Mesenchymal stem cell (in vitro differentiated cells and primary cell): ENCODE results near the gene NUCB1.

ENCODE experiments used
- DNase-seq: peaks from one replicate; pipeline ENCODE4 v3.0.0-alpha.2; 2013
- H2AFZ ChIP-seq: one replicate; pipeline ENCODE4 v1.6.1; 2013; ENCODE audit warnings: low read depth, mild to moderate bottlenecking, control low read depth, inconsistent platforms, low read length, moderate library complexity
- H2AK5ac ChIP-seq: 2 replicates; pipeline ENCODE4 v1.6.1; 2013; ENCODE audit warnings: low read length, moderate library complexity, mild to moderate bottlenecking, inconsistent platforms; ENCODE audit not compliant: severe bottlenecking
- H2BK120ac ChIP-seq: one replicate; pipeline ENCODE4 v1.6.1; 2013; ENCODE audit warnings: low read depth, mild to moderate bottlenecking, inconsistent platforms, low read length, moderate library complexity
- H2BK12ac ChIP-seq, 2 experiments: one replicate each; pipeline ENCODE4 v1.6.1; 2013; ENCODE audit warnings: inconsistent platforms in 2 of 2, low read length in 2 of 2, mild to moderate bottlenecking in 2 of 2, moderate library complexity in 2 of 2, control low read depth in 1 of 2
- H2BK15ac ChIP-seq: one replicate; pipeline ENCODE4 v1.6.1; 2013; ENCODE audit warnings: mild to moderate bottlenecking, low read depth, inconsistent platforms; ENCODE audit not compliant: poor library complexity, severe bottlenecking
- H2BK5ac ChIP-seq: 2 replicates; pipeline ENCODE4 v1.6.1; 2013; ENCODE audit warnings: low read depth, mild to moderate bottlenecking, low read length, control low read depth, inconsistent platforms; ENCODE audit not compliant: poor library complexity, severe bottlenecking
- H3K14ac ChIP-seq, 2 experiments: one replicate each; pipeline ENCODE4 v1.6.1; 2013; ENCODE audit warnings: inconsistent platforms in 2 of 2, low read length in 2 of 2, control low read depth in 1 of 2, mild to moderate bottlenecking in 1 of 2, moderate library complexity in 1 of 2
- H3K18ac ChIP-seq, 2 experiments: one replicate each; pipeline ENCODE4 v1.6.1; 2013; ENCODE audit warnings: inconsistent platforms in 2 of 2, low read length in 2 of 2, control low read depth in 1 of 2, low read depth in 1 of 2, mild to moderate bottlenecking in 1 of 2
- H3K23ac ChIP-seq, 2 experiments: one replicate each; pipeline ENCODE4 v1.6.1; 2013; ENCODE audit warnings: inconsistent platforms in 2 of 2, low read length in 2 of 2, mild to moderate bottlenecking in 2 of 2, moderate library complexity in 2 of 2, control low read depth in 1 of 2
- H3K27ac ChIP-seq: 2 replicates; pipeline ENCODE4 v1.5.1; 2013; ENCODE audit warnings: mild to moderate bottlenecking, moderate library complexity, low read length, control low read depth, inconsistent platforms; ENCODE audit not compliant: poor library complexity, severe bottlenecking
- H3K27me3 ChIP-seq, 2 experiments: 2 replicates each; pipeline versions ENCODE4 v1.6.1 to v1.7.0; 2013; ENCODE audit warnings: low read length in 2 of 2, mild to moderate bottlenecking in 2 of 2, moderate library complexity in 2 of 2, control low read depth in 1 of 2, inconsistent platforms in 1 of 2; ENCODE audit not compliant: control insufficient read depth in 1 of 2, insufficient read depth in 1 of 2
- H3K36me3 ChIP-seq, 2 experiments: 2 replicates each; pipeline versions ENCODE4 v1.6.1 to v1.7.0; 2013; ENCODE audit warnings: low read length in 2 of 2, control low read depth in 1 of 2, inconsistent platforms in 1 of 2, low read depth in 1 of 2, mild to moderate bottlenecking in 1 of 2; ENCODE audit not compliant: insufficient read depth in 2 of 2, control insufficient read depth in 1 of 2
- H3K4ac ChIP-seq, 2 experiments: one replicate each; pipeline ENCODE4 v1.6.1; 2013; ENCODE audit warnings: inconsistent platforms in 2 of 2, low read length in 2 of 2, mild to moderate bottlenecking in 2 of 2, moderate library complexity in 2 of 2, control low read depth in 1 of 2, low read depth in 1 of 2
- H3K4me1 ChIP-seq: 2 replicates; pipeline ENCODE4 v1.6.1; 2013; ENCODE audit warnings: low read depth, low read length, control low read depth; ENCODE audit not compliant: control insufficient read depth, insufficient read depth
- H3K4me2 ChIP-seq: 2 replicates; pipeline ENCODE4 v1.6.1; 2013; ENCODE audit warnings: low read length, mild to moderate bottlenecking, inconsistent platforms; ENCODE audit not compliant: poor library complexity, severe bottlenecking
- H3K4me3 ChIP-seq, 2 experiments: 2 replicates each; pipeline versions ENCODE4 v1.5.1 to v1.7.0; 2013; ENCODE audit warnings: low read length in 2 of 2, mild to moderate bottlenecking in 2 of 2, control low read depth in 1 of 2, low read depth in 1 of 2; ENCODE audit not compliant: insufficient read depth in 1 of 2
- H3K79me1 ChIP-seq: replicated peaks from 2 replicates; pipeline ENCODE4 v1.6.1; 2013; ENCODE audit warnings: mild to moderate bottlenecking, control low read depth, low read length, inconsistent platforms; ENCODE audit not compliant: poor library complexity, severe bottlenecking
- H3K9ac ChIP-seq: 2 replicates; pipeline ENCODE4 v1.7.0; 2013; ENCODE audit warnings: mild to moderate bottlenecking, low read length, moderate library complexity
- H3K9me3 ChIP-seq: 2 replicates; pipeline ENCODE4 v1.7.0; 2013; ENCODE audit warnings: mild to moderate bottlenecking, low read length; ENCODE audit not compliant: control insufficient read depth
- H4K8ac ChIP-seq: one replicate; pipeline ENCODE4 v1.6.1; 2013; ENCODE audit warnings: inconsistent platforms, mild to moderate bottlenecking, low read length, moderate library complexity
- H4K91ac ChIP-seq: one replicate; pipeline ENCODE4 v1.6.1; 2013; ENCODE audit warnings: mild to moderate bottlenecking, low read length, inconsistent platforms
- WGBS: methylation state at CpG from one replicate; pipeline ENCODE4 v1.1.7; 2013; ENCODE audit warnings: mixed read lengths; 5-methylcytosine and 5-hydroxymethylcytosine counted together

NUCB1 gene

GRCh38 chr19:48964205-48965039 is 64.3 kb downstream of the NUCB1 start:
- H3K18ac ChIP-seq = peak overlapping the region; percentile 71 to 79
- peak overlapping the region; percentile 82 to 85 for H3K4ac ChIP-seq
- peak overlapping the region; percentile 93 for H4K91ac ChIP-seq
- peak overlapping the region; percentile 73 for H2BK15ac ChIP-seq
- peak overlapping the region; percentile 93 for H3K9ac ChIP-seq
- H3K9me3 ChIP-seq = no peaks in the 10 kb centered on the region
- H3K27ac ChIP-seq = peak overlapping the region; percentile 87
- H2BK12ac ChIP-seq = peak overlapping the region; percentile 79 to 82
- H2BK5ac ChIP-seq = peak overlapping the region; percentile 99
- peaks cover 45% of the 10 kb centered on the region for H3K4me1 ChIP-seq
- peak overlapping the region; percentile 74 for H4K8ac ChIP-seq
- H2BK120ac ChIP-seq = peak overlapping the region; percentile 46
- peak; percentile 86 for DNase-seq
- H3K27me3 ChIP-seq = no peaks in the 10 kb centered on the region
- peak overlapping the region in 1 of 2 experiments; percentile 53 for H3K14ac ChIP-seq
- H2AFZ ChIP-seq = no peak overlapping the region
- H3K79me1 ChIP-seq = peaks cover 3% of the 10 kb centered on the region
- H3K4me2 ChIP-seq = peak overlapping the region; percentile 60
- peaks cover 39 to 61% of the 10 kb centered on the region in 2 experiments for H3K36me3 ChIP-seq
- H3K4me3 ChIP-seq = peak overlapping the region in 1 of 2 experiments; percentile 64
- no peak overlapping the region for H3K23ac ChIP-seq
- H2AK5ac ChIP-seq = peak overlapping the region; percentile 96
- 13% methylated on average over 19 of the region's 19 CpGs for WGBS

GRCh38 chr19:48965040-48965805 is 65.1 kb downstream of the NUCB1 start, which contains the start of gene FTL:
Gene FTL (plus strand): TSS chr19:48965309. CDS start chr19:48965508, 199 bp downstream.
- H3K4me2 ChIP-seq = peak within 1 kb of the TSS; percentile 64
- peak within 1 kb of the TSS; percentile 46 for H2BK120ac ChIP-seq
- peak; percentile 97 for DNase-seq
- peak within 1 kb of the TSS; percentile 96 for H2AK5ac ChIP-seq
- under 1% methylated on average over 47 of the region's 52 CpGs for WGBS
- H3K4ac ChIP-seq = peak within 1 kb of the TSS; percentile 82 to 85
- peak within 1 kb of the TSS; percentile 88 to 100 for H3K4me3 ChIP-seq
- no peaks in the 10 kb centered on the region for H3K9me3 ChIP-seq
- H2BK12ac ChIP-seq = peak within 1 kb of the TSS; percentile 79 to 82
- H3K9ac ChIP-seq = peak within 1 kb of the TSS; percentile 98
- no peak within 1 kb of the TSS for H2AFZ ChIP-seq
- peak within 1 kb of the TSS; percentile 74 for H4K8ac ChIP-seq
- H3K18ac ChIP-seq = peak within 1 kb of the TSS; percentile 71 to 95
- H3K27me3 ChIP-seq = no peaks in the 10 kb centered on the region
- H3K4me1 ChIP-seq = peaks cover 46% of the 10 kb centered on the region
- peak within 1 kb of the TSS; percentile 99 for H2BK5ac ChIP-seq
- H3K27ac ChIP-seq = peak within 1 kb of the TSS; percentile 87
- peaks cover 47 to 61% of the 10 kb centered on the region in 2 experiments for H3K36me3 ChIP-seq
- H3K23ac ChIP-seq = peak within 1 kb of the TSS in 1 of 2 experiments; percentile 30
- peaks cover 3% of the 10 kb centered on the region for H3K79me1 ChIP-seq
- H2BK15ac ChIP-seq = peak within 1 kb of the TSS; percentile 73
- peak within 1 kb of the TSS; percentile 93 for H4K91ac ChIP-seq
- H3K14ac ChIP-seq = peak within 1 kb of the TSS in 1 of 2 experiments; percentile 98

GRCh38 chr19:48965806-48966540 is 65.9 kb downstream of the NUCB1 start:
- H2AK5ac ChIP-seq = no peak overlapping the region
- no peaks in the 10 kb centered on the region for H3K9me3 ChIP-seq
- H3K4ac ChIP-seq = peak overlapping the region; percentile 15 to 81
- peaks cover 47 to 61% of the 10 kb centered on the region in 2 experiments for H3K36me3 ChIP-seq
- no peak overlapping the region for H4K91ac ChIP-seq
- H3K27ac ChIP-seq = peak overlapping the region; percentile 84
- H4K8ac ChIP-seq = peak overlapping the region; percentile 22
- H3K18ac ChIP-seq = peak overlapping the region; percentile 46 to 95
- peak overlapping the region in 1 of 2 experiments; percentile 27 for H3K23ac ChIP-seq
- H2BK15ac ChIP-seq = no peak overlapping the region
- H3K79me1 ChIP-seq = peaks cover 4% of the 10 kb centered on the region
- no peaks in the 10 kb centered on the region for H3K27me3 ChIP-seq
- H3K4me3 ChIP-seq = peak overlapping the region; percentile 88 to 100
- DNase-seq = peak; percentile 85
- peak overlapping the region; percentile 64 for H3K4me2 ChIP-seq
- no peak overlapping the region for H2BK5ac ChIP-seq
- H3K9ac ChIP-seq = peak overlapping the region; percentile 98
- WGBS = 12% methylated on average over 35 of the region's 36 CpGs
- H2BK12ac ChIP-seq = no peak overlapping the region
- no peak overlapping the region for H2BK120ac ChIP-seq
- peaks cover 47% of the 10 kb centered on the region for H3K4me1 ChIP-seq
- peak overlapping the region in 1 of 2 experiments; percentile 98 for H3K14ac ChIP-seq
- H2AFZ ChIP-seq = no peak overlapping the region
